ENCODE results near the gene PLEKHJ1.

The PLEKHJ1 gene

DNA sequence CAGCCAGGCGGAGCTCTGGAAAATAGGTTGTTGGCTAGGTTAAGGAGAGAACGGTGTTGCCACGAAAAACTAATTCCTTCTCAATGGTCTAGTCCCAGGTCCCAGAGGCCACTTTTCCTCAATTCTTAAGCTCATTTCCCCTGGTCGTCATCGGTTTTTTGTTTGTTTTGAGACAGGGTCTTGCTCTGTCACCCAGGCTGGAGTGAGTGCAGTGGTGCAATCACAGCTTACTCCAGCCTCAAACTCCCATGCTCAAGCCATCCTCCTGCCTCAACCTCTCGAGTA, 1.7 kb upstream of the PLEKHJ1 start:
- TF ChIP-seq, protein P1, sequence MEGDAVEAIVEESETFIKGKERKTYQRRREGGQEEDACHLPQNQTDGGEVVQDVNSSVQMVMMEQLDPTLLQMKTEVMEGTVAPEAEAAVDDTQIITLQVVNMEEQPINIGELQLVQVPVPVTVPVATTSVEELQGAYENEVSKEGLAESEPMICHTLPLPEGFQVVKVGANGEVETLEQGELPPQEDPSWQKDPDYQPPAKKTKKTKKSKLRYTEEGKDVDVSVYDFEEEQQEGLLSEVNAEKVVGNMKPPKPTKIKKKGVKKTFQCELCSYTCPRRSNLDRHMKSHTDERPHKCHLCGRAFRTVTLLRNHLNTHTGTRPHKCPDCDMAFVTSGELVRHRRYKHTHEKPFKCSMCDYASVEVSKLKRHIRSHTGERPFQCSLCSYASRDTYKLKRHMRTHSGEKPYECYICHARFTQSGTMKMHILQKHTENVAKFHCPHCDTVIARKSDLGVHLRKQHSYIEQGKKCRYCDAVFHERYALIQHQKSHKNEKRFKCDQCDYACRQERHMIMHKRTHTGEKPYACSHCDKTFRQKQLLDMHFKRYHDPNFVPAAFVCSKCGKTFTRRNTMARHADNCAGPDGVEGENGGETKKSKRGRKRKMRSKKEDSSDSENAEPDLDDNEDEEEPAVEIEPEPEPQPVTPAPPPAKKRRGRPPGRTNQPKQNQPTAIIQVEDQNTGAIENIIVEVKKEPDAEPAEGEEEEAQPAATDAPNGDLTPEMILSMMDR (IDR thresholded peaks at IDR 0.05): no peak
- Histone ChIP-seq H3K36me3 (peaks cover 13% of the 10 kb centered on the region), H3K4me3 (ENCODE audit: low read depth in 1 of 2, low read length in 1 of 2) (peak overlapping the region; percentile 78 to 94), H3K27ac (peak overlapping the region; percentile 97), H3K27me3 (no peaks in the 10 kb centered on the region), H3K9me3 (no peaks in the 10 kb centered on the region), H3K4me1 (ENCODE audit: control insufficient read depth in 1 of 2, insufficient read depth in 1 of 2, low read depth in 1 of 2, low read length in 1 of 2) (peaks cover 52 to 60% of the 10 kb centered on the region in 2 experiments)

DNA sequence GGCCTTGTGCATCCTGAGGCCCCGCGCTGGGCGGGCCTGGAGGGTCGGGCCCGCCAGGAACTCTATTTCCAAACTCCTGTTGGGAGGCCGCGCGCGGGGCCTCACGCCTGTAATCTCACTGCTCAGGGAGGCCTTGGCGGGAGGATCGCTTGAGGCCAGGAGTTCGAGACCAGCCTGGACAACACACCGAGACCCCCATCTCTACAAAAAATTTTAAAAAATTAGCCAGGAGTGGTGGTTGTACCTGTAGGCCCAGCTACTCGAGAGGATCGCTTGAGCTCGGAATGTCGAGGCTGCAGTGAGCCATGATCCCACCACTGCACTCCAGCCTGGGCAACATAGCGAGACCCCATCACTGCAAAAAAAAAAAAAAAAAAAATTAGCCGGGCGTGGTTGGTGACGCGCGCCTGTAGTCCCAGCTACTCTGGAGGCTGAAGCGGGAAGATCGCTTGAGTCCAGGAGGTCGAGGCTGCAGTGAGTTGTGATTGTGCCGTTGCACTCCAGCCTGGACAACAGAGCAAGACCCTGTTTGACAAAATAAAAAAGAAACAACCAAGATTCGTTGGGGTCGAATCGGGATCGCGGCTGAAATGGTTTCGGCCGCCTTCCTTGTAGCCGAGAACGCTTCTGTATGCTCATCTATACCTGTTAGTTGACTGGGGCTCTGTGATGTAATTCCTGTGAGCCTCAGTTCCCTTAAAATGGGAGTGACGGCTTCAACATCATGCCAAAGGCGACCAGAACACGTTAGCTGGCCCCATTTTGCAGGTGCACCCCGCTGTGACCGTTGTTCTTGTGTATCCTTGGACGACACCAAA, 1.1 kb upstream of the PLEKHJ1 start:
- TF ChIP-seq, protein P1 (IDR thresholded peaks at IDR 0.05): no peak

DNA sequence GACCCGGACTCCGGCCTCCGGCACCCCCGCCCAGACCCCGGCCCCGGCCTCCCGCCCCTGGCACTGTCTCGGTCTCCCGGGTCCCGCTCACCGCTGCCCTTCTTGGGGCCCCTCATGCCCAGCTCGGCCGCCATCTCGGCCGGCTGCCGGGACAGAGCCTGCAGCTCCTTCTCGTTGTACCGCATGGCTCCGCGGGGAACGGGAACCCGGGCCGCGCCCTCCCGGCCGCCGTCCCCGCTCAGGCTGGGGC, 140 bp downstream of the PLEKHJ1 start:
- TF ChIP-seq, protein P1 (IDR thresholded peaks at IDR 0.05): no peak
- peak overlapping the region; percentile 97 for H3K27ac ChIP-seq
- H3K36me3 ChIP-seq: peaks cover 31% of the 10 kb centered on the region
- H3K4me1 ChIP-seq (ENCODE audit: control insufficient read depth in 1 of 2, insufficient read depth in 1 of 2, low read depth in 1 of 2, low read length in 1 of 2): peaks cover 52 to 60% of the 10 kb centered on the region in 2 experiments
- peak overlapping the region; percentile 78 to 94 for H3K4me3 ChIP-seq (ENCODE audit: low read depth in 1 of 2, low read length in 1 of 2)
- H3K9me3 ChIP-seq: no peaks in the 10 kb centered on the region
- H3K27me3 ChIP-seq: no peaks in the 10 kb centered on the region

More for the DNA sequence above, 1.1 kb upstream of the PLEKHJ1 start:
- H3K27me3 ChIP-seq: no peaks in the 10 kb centered on the region
- H3K27ac ChIP-seq: peak overlapping the region; percentile 97
- peaks cover 52 to 60% of the 10 kb centered on the region in 2 experiments for H3K4me1 ChIP-seq (ENCODE audit: control insufficient read depth in 1 of 2, insufficient read depth in 1 of 2, low read depth in 1 of 2, low read length in 1 of 2)
- no peaks in the 10 kb centered on the region for H3K9me3 ChIP-seq
- H3K36me3 ChIP-seq: peaks cover 18% of the 10 kb centered on the region
- peak overlapping the region; percentile 78 to 94 for H3K4me3 ChIP-seq (ENCODE audit: low read depth in 1 of 2, low read length in 1 of 2)

DNA sequence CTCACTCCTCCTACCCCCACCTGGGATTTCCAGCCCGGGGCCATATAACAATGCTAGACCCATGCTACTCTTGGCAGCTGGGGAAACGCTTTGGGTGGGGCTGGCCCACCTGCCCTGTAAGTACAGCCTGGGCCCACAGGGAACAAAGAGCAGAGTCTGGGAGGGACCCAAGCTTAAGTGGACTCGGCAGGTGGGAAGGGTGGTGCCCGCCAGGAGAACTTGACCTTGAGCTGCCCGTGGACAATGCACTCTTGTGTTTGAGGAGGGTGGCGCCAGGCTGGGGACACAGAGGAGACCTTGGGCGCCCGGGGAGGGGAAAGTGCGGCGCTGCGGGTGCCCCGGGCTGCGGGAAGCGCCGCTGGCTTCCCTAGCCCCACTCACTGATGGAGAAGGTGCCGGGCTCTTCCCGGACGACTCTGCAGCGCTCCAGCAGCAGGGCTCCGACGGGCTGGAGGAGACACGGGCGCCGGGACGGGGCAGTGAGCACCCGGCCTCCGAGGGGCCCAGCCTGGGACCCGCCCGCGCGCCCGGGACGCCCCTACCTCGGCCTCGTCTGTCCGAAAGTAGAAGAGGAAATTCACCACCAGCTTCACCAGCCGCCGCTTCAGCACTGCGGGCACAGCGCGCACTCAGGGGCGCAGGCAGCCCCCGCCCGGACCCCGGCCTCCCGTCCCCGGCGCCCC, 607 bp downstream of the PLEKHJ1 start:
- Histone ChIP-seq H3K9me3 (no peaks in the 10 kb centered on the region), H3K27ac (peak overlapping the region; percentile 97), H3K4me1 (ENCODE audit: control insufficient read depth in 1 of 2, insufficient read depth in 1 of 2, low read depth in 1 of 2, low read length in 1 of 2) (peaks cover 47 to 57% of the 10 kb centered on the region in 2 experiments), H3K27me3 (no peaks in the 10 kb centered on the region), H3K36me3 (peaks cover 36% of the 10 kb centered on the region), H3K4me3 (ENCODE audit: low read depth in 1 of 2, low read length in 1 of 2) (peak overlapping the region; percentile 78 to 94)
- TF ChIP-seq, protein P1 (IDR thresholded peaks at IDR 0.05): no peak

DNA sequence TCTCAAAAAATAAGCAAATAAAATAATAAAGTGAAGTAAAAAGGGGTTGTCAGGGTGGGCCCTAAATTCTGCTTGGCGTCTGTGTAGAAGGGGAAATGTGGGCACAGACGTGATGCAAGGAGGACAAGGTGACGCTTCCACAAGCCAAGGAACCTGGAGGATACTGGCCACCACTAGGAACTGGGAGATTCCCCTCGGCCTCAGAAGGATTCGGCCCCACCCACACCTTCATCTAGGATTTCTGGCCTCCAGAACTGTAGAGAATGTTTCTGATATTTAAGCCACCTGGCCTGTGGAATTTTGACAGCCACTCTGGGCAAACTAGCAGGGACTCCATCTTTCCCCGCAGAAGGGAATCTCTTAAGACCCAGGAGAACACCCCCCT, 1.1 kb downstream of the PLEKHJ1 start:
- Histone ChIP-seq H3K27ac (peak overlapping the region; percentile 97), H3K4me3 (ENCODE audit: low read depth in 1 of 2, low read length in 1 of 2) (peak overlapping the region; percentile 78 to 94), H3K36me3 (peaks cover 41% of the 10 kb centered on the region), H3K27me3 (no peaks in the 10 kb centered on the region), H3K4me1 (ENCODE audit: control insufficient read depth in 1 of 2, insufficient read depth in 1 of 2, low read depth in 1 of 2, low read length in 1 of 2) (peaks cover 42 to 52% of the 10 kb centered on the region in 2 experiments), H3K9me3 (no peaks in the 10 kb centered on the region)
- TF ChIP-seq, protein P1 (IDR thresholded peaks at IDR 0.05): no peak
